Measurements from ENCODE around the gene DAPP1. TPM values are rescaled to one million over a fixed set of nuclear protein-coding genes. Genes with fewer than 3 reads are reported as not detected.

Gene DAPP1
- total RNA-seq, 1 donor from 2014 or later, result 2.9 TPM

- TF ChIP-seq, protein P1, sequence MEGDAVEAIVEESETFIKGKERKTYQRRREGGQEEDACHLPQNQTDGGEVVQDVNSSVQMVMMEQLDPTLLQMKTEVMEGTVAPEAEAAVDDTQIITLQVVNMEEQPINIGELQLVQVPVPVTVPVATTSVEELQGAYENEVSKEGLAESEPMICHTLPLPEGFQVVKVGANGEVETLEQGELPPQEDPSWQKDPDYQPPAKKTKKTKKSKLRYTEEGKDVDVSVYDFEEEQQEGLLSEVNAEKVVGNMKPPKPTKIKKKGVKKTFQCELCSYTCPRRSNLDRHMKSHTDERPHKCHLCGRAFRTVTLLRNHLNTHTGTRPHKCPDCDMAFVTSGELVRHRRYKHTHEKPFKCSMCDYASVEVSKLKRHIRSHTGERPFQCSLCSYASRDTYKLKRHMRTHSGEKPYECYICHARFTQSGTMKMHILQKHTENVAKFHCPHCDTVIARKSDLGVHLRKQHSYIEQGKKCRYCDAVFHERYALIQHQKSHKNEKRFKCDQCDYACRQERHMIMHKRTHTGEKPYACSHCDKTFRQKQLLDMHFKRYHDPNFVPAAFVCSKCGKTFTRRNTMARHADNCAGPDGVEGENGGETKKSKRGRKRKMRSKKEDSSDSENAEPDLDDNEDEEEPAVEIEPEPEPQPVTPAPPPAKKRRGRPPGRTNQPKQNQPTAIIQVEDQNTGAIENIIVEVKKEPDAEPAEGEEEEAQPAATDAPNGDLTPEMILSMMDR (IDR thresholded peaks at IDR 0.05; ENCODE audit: unreplicated experiment), result no peak
- peaks cover 2% of the 10 kb centered on the region for H3K36me3 Mint-ChIP-seq
- H3K9me3 Mint-ChIP-seq, result no peaks in the 10 kb centered on the region
- no peak for DNase-seq (ENCODE audit: low spot score in 2 of 2, unreplicated experiment in 2 of 2)
- no peaks in the 10 kb centered on the region for H3K27me3 Mint-ChIP-seq (ENCODE audit: low read depth)
- H3K4me3 Mint-ChIP-seq, result no peak overlapping the region
- H3K4me1 Mint-ChIP-seq, result peaks cover 9% of the 10 kb centered on the region
- H3K27ac Mint-ChIP-seq, result no peak overlapping the region
These were observed 15.7 kb downstream of the DAPP1 start for GRCh38 chr4:99832321-99832720.

GRCh38 chr4:99832758-99833157 lies 16.1 kb downstream of the DAPP1 start:
- Mint-ChIP-seq H3K36me3 (peaks cover 2% of the 10 kb centered on the region), H3K27ac (no peak overlapping the region), H3K4me1 (peaks cover 9% of the 10 kb centered on the region), H3K4me3 (no peak overlapping the region), H3K9me3 (no peaks in the 10 kb centered on the region), H3K27me3 (ENCODE audit: low read depth) (no peaks in the 10 kb centered on the region)
- TF ChIP-seq, protein P1 (IDR thresholded peaks at IDR 0.05; ENCODE audit: unreplicated experiment), result no peak
- DNase-seq (ENCODE audit: low spot score in 2 of 2, unreplicated experiment in 2 of 2), result no peak

GRCh38 chr4:99833756-99834155 lies 17.1 kb downstream of the DAPP1 start:
- H3K9me3 Mint-ChIP-seq, result no peaks in the 10 kb centered on the region
- H3K27ac Mint-ChIP-seq, result no peak overlapping the region
- H3K27me3 Mint-ChIP-seq (ENCODE audit: low read depth), result no peaks in the 10 kb centered on the region
- TF ChIP-seq, protein P1 (IDR thresholded peaks at IDR 0.05; ENCODE audit: unreplicated experiment), result no peak
- H3K4me3 Mint-ChIP-seq, result no peak overlapping the region
- H3K4me1 Mint-ChIP-seq, result peaks cover 5% of the 10 kb centered on the region
- H3K36me3 Mint-ChIP-seq, result peaks cover 2% of the 10 kb centered on the region
- DNase-seq (ENCODE audit: low spot score in 2 of 2, unreplicated experiment in 2 of 2), result no peak

DNA sequence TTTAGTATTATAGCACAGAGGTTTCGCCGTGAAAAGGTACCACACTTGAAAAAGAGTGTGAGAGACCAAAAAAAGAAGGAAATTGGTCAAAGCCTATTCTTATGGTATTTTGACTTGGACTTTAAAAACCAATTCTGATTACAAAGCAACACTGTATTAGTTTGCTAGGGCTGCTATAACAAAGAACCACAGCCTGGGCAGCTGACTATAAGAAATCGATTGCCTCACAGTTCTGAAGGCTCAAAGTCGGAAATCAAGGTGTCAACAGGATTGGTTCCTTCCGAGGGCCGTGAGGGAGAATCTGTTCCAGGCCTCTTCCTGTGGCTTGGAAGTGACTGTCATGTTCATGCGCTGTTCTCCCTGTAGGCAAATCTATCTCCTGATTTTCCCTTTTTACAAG lies 17.9 kb downstream of the DAPP1 start:
- TF ChIP-seq, protein P1 (IDR thresholded peaks at IDR 0.05; ENCODE audit: unreplicated experiment), result no peak
- DNase-seq (ENCODE audit: low spot score in 2 of 2, unreplicated experiment in 2 of 2), result no peak
- Mint-ChIP-seq H3K36me3 (peaks cover 2% of the 10 kb centered on the region), H3K27ac (no peak overlapping the region), H3K9me3 (no peaks in the 10 kb centered on the region), H3K4me1 (peaks cover 4% of the 10 kb centered on the region), H3K4me3 (no peak overlapping the region), H3K27me3 (ENCODE audit: low read depth) (no peaks in the 10 kb centered on the region)

- no peak for DNase-seq (ENCODE audit: low spot score in 2 of 2, unreplicated experiment in 2 of 2)
These were observed 19.3 kb downstream of the DAPP1 start for GRCh38 chr4:99835942-99836341.

More at GRCh38 chr4:99835942-99836341, 19.3 kb downstream of the DAPP1 start:
- TF ChIP-seq, protein P1 (IDR thresholded peaks at IDR 0.05; ENCODE audit: unreplicated experiment), result no peak
- Mint-ChIP-seq H3K36me3 (peaks cover 2% of the 10 kb centered on the region), H3K27ac (no peak overlapping the region), H3K27me3 (ENCODE audit: low read depth) (no peaks in the 10 kb centered on the region), H3K4me1 (peaks cover 4% of the 10 kb centered on the region), H3K4me3 (no peak overlapping the region), H3K9me3 (no peaks in the 10 kb centered on the region)

All from mesothelial cell of epicardium (in vitro differentiated cells).